IPS-18c (cell line): ENCODE measurements around the gene NDUFV3.
"Not testable (repeated sequence)": the region's sequence is repeated elsewhere in the genome, so short reads cannot be mapped to it uniquely, and the experiment has no call there.

ENCODE experiments used
- H3K4me3 ChIP-seq: 2 replicates; pipeline ENCODE4 v1.7.0; 2013; ENCODE audit warnings: low read depth, mild to moderate bottlenecking, low read length, moderate library complexity; ENCODE audit not compliant: insufficient read depth
- H3K9me3 ChIP-seq: one replicate; pipeline ENCODE4 v1.6.1; 2013; ENCODE audit warnings: mild to moderate bottlenecking, low read length, moderate library complexity; ENCODE audit not compliant: control insufficient read depth, insufficient read depth

Gene NDUFV3

DNA sequence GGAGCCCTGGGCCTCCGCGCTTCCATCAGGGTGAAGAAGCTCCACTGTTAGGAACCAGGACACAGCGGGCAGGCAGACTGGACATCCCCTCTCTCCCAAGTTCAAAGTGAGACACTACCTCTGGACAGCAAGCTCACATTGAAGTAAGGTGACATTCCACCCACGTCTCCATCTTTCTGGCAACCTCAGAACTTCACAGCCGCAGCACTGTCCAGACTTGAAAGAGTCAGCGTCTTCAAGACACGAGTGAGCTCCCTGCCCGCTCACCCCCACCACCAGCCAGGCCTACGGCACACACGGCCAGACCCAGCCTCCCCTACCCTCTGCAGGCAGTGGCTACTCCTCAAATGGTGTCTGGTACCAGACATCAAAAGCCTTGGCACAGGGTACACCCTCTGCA, 24.9 kb upstream of the NDUFV3 start:
- Histone ChIP-seq H3K4me3 (no peak overlapping the region), H3K9me3 (no peaks in the 10 kb centered on the region)

- no peaks in the 10 kb centered on the region for H3K9me3 ChIP-seq
- H3K4me3 ChIP-seq = no peak overlapping the region
Measured at GRCh38 chr21:42873096-42873495, 20.0 kb upstream of the NDUFV3 start.

DNA sequence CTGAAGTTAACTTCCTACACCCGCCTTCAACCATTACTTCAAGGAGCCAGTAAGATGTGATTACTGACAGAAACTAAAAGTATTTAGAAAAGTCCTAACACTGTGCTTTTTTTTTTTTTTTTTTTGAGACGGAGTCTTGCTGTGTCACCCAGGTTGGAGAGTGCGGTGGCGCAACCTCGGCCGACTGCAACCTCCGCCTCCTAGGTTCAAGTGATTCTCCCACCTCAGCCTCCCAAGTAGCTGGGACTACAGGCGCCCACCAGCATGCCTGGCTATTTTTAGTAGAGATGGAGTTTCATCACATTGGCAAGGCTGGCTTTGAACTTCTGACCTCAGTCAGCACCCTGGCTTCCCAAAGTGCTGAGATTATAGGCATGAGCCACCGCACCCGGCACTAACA, 17.3 kb upstream of the NDUFV3 start:
- not testable (repeated sequence) for H3K4me3 ChIP-seq, H3K9me3 ChIP-seq

DNA sequence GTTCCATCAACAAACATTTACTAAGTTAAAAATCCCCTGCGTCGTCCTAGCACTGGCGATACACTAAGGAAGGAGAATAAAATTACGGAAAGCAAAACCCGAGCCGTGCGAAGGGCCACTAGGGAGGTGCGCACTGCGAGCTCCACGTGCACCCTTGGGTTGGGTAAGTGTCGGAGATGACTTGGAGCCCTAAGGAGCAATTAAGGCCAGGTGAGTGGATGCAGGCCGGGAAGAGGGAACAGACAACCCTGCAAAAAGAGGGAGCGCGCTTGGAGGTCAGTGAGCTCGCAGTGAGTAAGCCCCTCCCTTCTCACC, 14.5 kb upstream of the NDUFV3 start:
- peak overlapping the region; percentile 85 for H3K4me3 ChIP-seq
- no peaks in the 10 kb centered on the region for H3K9me3 ChIP-seq

DNA sequence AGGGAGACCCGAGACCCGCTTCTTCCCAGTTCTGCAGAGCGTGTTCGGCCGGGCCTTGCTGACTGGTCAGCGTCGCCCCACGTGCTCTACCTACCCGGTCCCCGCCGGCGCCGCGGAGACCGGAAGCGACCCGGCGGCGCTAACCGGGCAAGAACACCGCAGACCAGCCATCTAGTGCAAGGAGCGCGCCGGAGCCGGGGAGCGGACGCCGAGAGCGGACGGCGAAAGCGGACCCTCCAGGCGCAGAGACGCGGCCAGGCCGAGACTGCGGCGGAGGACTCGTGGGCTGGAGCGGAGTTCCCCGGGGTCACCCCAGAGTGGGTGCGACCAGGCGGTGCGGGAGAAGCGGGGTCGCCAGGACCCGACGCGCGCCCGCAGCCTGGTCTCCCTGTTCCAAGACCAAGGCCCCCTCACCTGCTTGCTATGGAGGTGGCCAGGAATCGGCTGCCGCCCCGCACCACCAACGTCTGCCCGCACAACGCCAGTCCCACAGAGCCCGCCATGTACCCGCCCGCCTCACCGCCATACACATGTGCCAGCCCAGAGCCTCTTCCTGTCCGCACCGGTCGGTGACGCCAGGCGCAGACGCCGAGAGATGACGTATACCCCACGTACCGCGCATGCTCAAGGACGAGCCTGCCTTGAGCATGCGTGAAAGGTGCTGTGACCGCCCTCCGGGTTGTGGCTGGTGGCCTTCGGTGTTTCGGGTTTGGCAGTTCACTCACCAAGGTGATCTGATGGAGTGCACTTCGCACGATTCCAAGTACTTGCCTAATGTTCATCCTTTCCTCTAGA, 13.9 kb upstream of the NDUFV3 start, which contains the start of gene WDR4:
Gene WDR4 (minus strand): TSS at position 547 of the 795 bp plus-strand sequence. CDS start 44 bp downstream, at position 503.
- H3K4me3 ChIP-seq = peak within 1 kb of the TSS; percentile 85
- H3K9me3 ChIP-seq = no peaks in the 10 kb centered on the region

DNA sequence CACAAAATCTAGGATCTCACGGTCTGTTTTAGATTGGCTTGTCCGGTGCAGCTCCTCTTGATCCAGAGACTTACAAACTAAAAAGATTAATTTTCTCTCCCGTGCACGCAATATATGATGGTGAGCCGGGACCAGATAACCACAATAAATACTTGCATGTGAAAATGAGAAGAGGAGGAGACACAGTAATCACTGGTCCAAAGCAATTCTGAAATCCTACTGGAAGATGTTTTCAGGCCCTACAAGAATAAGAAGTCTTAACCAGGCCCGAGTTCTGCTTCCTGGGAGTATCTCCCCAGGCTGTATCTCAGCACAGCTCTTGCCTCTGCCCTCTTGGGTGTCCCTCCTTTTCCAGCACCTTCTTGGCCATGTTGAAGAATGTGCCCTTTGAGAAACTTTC, 12.8 kb upstream of the NDUFV3 start:
- Histone ChIP-seq H3K9me3 (no peaks in the 10 kb centered on the region), H3K4me3 (peak overlapping the region; percentile 85; the same call in 1 of the 2 replicates)

GRCh38 chr21:42883921-42884320, 9.2 kb upstream of the NDUFV3 start:
- Histone ChIP-seq H3K9me3 (no peaks in the 10 kb centered on the region), H3K4me3 (no peak overlapping the region)

DNA sequence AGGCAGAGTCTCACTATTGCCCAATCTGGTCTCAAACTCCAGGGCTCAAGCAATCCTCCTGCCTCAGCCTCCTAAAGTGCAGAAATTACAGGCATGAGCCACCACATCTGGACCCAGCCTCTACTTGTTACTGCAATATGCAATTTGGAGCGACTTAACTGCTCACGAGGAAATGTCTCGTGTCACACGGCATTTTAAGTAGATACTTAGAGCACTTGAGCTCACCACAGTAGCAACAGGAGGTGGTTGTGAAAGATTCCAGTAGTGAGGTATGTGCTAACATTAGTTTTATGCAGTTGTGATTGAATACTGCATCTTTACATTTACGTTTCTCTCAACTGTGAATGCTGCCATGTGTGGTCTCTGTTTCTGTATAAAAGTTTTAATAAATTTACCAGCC, 5.8 kb upstream of the NDUFV3 start:
- Histone ChIP-seq H3K9me3 (no peaks in the 10 kb centered on the region), H3K4me3 (no peak overlapping the region)

- no peaks in the 10 kb centered on the region for H3K9me3 ChIP-seq
- H3K4me3 ChIP-seq = peak overlapping the region; percentile 97
Measured at GRCh38 chr21:42892582-42892930, 553 bp upstream of the NDUFV3 start.

DNA sequence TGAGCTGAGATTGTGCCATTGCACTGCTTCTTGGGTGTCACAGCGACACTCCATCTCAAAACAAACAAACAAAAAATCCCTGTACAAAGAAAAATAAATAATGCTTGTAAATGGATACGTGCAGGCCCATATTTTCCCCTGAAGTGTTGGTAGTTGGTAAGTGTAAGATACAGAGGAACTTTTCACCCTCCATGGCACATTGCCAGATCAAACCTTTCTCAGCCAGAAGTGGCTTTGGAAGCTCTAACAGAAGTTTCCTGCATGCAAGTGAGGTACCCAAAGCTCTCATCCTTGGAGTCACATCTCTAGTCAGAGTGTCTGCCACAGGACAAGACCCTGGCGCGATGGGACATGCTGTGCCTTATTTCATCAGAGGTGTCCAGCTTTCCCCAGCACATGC, 7.3 kb downstream of the NDUFV3 start:
- Histone ChIP-seq H3K9me3 (no peaks in the 10 kb centered on the region), H3K4me3 (no peak overlapping the region)

DNA sequence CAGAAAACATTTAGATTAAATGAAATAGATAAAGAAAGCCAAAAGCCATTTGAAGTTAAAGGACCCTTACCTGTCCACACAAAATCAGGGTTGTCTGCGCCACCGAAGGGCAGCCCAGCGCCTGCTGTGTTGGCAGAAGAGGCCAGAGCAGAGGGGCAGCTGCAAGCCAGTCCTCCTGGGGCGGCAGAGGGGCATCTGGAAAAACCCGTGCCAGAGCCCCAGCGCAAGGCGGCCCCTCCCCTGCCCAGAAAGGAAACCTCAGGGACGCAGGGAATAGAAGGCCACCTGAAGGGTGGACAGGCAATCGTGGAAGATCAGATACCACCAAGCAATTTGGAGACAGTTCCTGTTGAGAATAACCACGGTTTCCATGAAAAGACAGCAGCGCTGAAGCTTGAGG, 10.7 kb downstream of the NDUFV3 start:
- H3K9me3 ChIP-seq = no peaks in the 10 kb centered on the region
- no peak overlapping the region for H3K4me3 ChIP-seq

DNA sequence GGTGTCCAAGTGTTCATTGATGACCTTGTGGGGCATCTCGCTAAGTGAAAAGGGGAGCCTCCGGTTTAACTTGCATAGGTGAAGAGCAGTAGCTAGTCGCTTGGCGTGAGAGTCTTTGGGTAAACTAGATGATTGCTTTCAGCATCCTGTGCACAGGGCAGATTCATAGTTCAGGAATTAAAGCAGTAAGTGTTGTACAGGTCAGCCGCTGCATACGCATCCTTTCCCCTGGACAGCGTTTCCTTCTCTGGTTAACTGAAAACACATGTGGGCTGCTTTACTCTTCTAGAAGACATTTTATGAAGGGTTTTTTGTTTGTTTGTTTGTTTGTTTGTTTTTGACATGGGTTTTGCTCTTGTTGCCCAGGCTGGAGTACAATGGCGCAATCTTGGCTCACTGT, 12.1 kb downstream of the NDUFV3 start:
- no peak overlapping the region for H3K4me3 ChIP-seq
- H3K9me3 ChIP-seq = no peaks in the 10 kb centered on the region

GRCh38 chr21:42906233-42906632, 13.1 kb downstream of the NDUFV3 start:
- Histone ChIP-seq H3K9me3 (no peaks in the 10 kb centered on the region), H3K4me3 (no peak overlapping the region)

- H3K9me3 ChIP-seq, H3K4me3 ChIP-seq: not testable (repeated sequence)
Measured at GRCh38 chr21:42908484-42908883, 15.4 kb downstream of the NDUFV3 start.

GRCh38 chr21:42911920-42912319, 18.8 kb downstream of the NDUFV3 start:
- H3K4me3 ChIP-seq = not testable (repeated sequence)

DNA sequence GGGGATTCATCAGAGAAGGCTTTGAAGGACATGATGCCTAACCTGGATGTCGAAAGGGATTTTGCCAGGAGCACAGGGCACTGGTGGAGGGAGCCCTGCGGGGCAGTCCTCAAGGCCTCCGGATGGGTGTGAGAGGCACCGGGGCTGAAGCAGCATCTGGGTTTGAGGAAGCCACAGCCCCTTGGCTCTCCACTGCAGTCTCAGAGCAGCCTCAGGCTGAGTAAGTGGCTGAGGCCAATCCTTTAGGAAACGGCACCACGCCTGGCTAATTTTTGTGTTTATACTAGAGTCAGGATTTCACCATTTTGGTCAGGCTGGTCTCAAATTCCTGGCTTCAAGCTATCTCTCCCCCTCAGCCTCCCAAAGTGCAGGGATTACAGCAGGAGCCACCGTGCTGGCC, 20.4 kb downstream of the NDUFV3 start:
- H3K4me3 ChIP-seq = no peak overlapping the region

More at GRCh38 chr21:42911920-42912319, 18.8 kb downstream of the NDUFV3 start:
- not testable (repeated sequence) for H3K9me3 ChIP-seq

DNA sequence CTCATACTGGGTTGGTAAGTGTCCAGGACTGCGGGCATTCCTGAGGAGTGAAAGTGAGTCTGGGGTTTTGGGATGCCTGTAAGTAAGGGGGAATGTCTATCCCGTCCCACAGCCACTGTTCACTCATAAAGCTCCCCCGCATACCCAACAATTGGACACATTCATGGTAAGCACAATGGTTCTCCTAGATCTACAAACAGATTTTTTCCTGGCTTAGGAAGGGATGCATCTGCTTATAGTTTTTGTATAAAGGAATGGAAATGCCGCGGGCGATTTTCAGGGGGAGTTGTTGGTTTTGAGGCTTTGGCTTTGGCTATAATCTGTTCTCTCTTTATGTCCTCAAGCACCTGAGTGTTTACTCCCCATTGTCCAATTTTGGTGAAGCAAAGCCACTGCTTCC, 25.2 kb downstream of the NDUFV3 start:
- Histone ChIP-seq H3K4me3 (no peak overlapping the region), H3K9me3 (no peaks in the 10 kb centered on the region)

More for the DNA sequence above, 20.4 kb downstream of the NDUFV3 start:
- H3K9me3 ChIP-seq = no peaks in the 10 kb centered on the region

DNA sequence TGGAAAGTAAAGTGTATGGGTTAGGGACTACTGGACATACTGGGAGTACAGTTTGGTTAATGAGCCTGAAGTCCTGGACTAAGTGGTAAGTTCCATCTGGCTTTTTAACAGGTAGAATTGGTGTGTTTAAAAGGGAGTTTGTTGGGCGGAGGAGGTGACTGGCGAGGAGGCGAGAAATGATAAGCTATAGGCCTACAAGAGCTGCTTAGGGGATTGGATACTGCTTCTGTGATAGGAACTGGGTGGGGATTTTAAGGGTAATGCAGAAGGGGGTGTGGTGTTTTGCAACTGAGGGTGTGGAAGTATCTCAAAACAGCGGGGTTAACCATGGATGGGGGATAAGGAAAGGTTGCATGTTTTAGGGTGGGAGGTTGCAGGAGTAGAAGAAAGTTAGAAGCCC, 28.8 kb downstream of the NDUFV3 start:
- Histone ChIP-seq H3K4me3 (no peak overlapping the region), H3K9me3 (peaks cover 2% of the 10 kb centered on the region)

- Histone ChIP-seq H3K4me3 (no peak overlapping the region), H3K9me3 (peaks cover 2% of the 10 kb centered on the region)
Measured at GRCh38 chr21:42922918-42923317, 29.8 kb downstream of the NDUFV3 start.
